Lower leg skin (tissue), 3 donors: ENCODE data around the gene GAS7.

ENCODE experiments used
- CTCF ChIP-seq, 3 donors: fragments of 450-650 bp; IDR thresholded peaks; one replicate each; pipeline ENCODE4 v1.5.1; 2016; ENCODE audit warnings: antibody characterized with exemption in 3 of 3, mild to moderate bottlenecking in 3 of 3, moderate library complexity in 2 of 3
- POLR2A ChIP-seq, 2 donors: fragments of 450-650 bp; IDR thresholded peaks; one replicate each; pipeline ENCODE4 v1.6.1; 2016 to 2017; ENCODE audit warnings: antibody characterized with exemption in 2 of 2, mild to moderate bottlenecking in 1 of 2, moderate library complexity in 1 of 2

- no peak for TF ChIP-seq POLR2A (IDR thresholded peaks at IDR 0.05)
- TF ChIP-seq CTCF (IDR thresholded peaks at IDR 0.05), result no peak
Measured at GRCh38 chr17:9976283-9977179, 221.9 kb downstream of the GAS7 start.
